AG09309 (cell line): ENCODE results near the gene TMBIM6.

Experiments used
- DNase-seq: peaks from one replicate; pipeline ENCODE4 v3.0.0-alpha.2; 2010; ENCODE audit warnings: low read depth
- H3K4me3 ChIP-seq: 2 replicates; pipeline ENCODE4 v1.5.1; 2011; ENCODE audit warnings: mild to moderate bottlenecking, low read depth, low read length, moderate library complexity; ENCODE audit not compliant: control insufficient read depth
- TF ChIP-seq, protein P1 (sequence below): IDR thresholded peaks from 2 replicates; pipeline ENCODE4 v1.5.1; 2011; ENCODE audit warnings: mild to moderate bottlenecking, low read depth, low read length, inconsistent platforms; ENCODE audit not compliant: insufficient read depth, control insufficient read depth; ENCODE audit errors: missing control alignments

TMBIM6 gene

DNA sequence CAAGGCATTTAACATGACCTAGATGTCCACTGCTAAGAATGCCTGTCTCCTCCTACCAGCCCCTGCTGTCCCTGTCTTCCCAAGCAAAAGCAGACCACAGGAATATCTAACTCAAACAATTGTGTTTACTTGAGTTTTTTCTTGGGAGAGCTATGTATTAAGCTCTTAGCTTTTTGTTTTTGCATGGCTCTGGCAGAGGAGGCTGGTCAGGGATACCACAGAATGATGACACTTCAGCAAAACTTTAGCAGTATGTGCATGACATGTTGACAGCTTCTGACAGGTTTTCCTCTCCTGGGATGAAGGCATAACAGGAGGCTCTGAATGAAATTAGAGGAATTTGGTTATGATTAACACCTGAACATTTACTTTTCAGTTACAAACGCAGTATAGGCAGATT lies 6.9 kb downstream of the TMBIM6 start:
- no peak for DNase-seq
- H3K4me3 ChIP-seq = no peak overlapping the region
- TF ChIP-seq, protein P1, sequence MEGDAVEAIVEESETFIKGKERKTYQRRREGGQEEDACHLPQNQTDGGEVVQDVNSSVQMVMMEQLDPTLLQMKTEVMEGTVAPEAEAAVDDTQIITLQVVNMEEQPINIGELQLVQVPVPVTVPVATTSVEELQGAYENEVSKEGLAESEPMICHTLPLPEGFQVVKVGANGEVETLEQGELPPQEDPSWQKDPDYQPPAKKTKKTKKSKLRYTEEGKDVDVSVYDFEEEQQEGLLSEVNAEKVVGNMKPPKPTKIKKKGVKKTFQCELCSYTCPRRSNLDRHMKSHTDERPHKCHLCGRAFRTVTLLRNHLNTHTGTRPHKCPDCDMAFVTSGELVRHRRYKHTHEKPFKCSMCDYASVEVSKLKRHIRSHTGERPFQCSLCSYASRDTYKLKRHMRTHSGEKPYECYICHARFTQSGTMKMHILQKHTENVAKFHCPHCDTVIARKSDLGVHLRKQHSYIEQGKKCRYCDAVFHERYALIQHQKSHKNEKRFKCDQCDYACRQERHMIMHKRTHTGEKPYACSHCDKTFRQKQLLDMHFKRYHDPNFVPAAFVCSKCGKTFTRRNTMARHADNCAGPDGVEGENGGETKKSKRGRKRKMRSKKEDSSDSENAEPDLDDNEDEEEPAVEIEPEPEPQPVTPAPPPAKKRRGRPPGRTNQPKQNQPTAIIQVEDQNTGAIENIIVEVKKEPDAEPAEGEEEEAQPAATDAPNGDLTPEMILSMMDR = no peak

DNA sequence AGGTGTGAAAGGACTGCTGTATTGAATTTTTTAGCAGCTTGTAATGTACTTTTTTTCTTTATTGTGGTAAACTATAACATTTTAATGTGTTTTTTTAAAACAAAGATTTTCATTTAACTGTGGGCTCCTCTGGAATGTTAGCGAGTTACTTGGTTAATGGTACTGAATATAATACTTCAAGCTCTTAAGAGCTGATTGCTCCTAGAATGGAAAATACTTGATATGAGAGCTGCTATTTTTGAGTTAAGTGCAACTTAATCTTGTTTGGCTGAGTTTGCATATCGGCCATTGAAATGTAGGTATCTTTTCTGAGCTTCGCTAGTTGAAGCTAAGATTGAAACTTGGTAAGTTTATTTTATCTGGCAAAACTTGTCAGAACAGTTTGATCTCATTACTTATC lies 7.4 kb downstream of the TMBIM6 start:
- TF ChIP-seq, protein P1 = no peak
- no peak overlapping the region for H3K4me3 ChIP-seq
- DNase-seq = no peak

- TF ChIP-seq, protein P1 = no peak
- peak; percentile 57 for DNase-seq
- H3K4me3 ChIP-seq = no peak overlapping the region
Measured at GRCh38 chr12:49750027-49750995, 9.0 kb downstream of the TMBIM6 start.

- no peak for DNase-seq
- TF ChIP-seq, protein P1 = no peak
- H3K4me3 ChIP-seq = no peak overlapping the region
Measured at GRCh38 chr12:49750996-49751393, 9.6 kb downstream of the TMBIM6 start.

DNA sequence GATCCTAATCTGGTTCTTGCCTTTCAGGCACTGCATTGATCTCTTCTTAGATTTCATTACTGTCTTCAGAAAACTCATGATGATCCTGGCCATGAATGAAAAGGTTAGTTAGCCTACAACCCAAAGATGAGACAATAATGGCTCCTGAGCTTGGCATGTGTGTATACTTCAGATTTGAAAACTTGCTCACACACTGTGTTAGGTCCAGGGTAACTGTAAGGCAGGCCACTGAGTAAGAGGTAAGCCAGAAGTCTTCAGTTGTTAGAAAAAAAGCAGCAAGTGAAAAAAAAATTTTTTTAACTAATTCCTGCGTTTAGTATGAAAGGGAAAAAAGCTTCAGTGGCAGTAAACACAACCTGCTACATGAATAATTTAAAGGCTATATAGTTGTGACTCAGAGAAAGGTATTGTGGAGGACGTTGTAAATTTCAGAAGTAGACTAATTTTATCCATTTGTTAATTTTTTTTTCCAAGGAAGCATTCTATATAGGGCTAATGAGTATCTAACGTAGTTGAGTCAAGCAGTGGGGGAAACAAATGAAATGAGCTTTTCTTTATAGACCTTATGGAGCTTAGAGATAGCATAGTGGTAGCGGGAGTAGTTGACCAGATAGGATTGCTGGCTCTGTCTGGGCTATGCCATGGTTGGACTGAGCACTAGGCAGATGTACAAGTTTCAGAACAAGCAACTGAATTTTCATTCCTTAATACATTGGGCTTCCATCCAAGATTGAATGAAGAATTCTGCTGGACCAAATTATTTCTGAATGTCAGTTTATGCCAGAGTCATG lies 20.5 kb downstream of the TMBIM6 start:
- no peak for DNase-seq
- TF ChIP-seq, protein P1 = no peak
- no peak overlapping the region for H3K4me3 ChIP-seq

DNA sequence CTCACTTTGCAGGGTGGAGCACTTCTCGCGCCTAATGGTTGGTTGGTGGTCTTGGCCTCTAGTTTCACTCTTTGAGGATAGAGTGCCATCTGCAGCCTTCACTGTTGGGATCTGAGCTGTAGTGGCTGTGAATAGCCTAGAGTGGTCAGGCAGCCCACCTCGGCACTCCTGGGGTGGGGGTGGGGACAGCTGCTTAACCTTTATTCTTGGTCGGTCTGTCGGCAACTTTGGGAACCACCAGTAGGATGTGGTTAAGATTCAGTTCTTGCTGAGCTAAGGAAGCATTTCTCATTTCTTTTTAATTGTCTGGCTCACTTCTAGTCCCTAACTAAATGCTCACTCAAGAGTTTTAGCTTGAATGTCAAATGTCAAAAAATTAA lies 21.1 kb downstream of the TMBIM6 start:
- no peak for DNase-seq
- no peak overlapping the region for H3K4me3 ChIP-seq
- TF ChIP-seq, protein P1 = no peak
